GM12864 (cell line): ENCODE data around the gene KCNE5.
"Not testable (repeated sequence)": the region's sequence is repeated elsewhere in the genome, so short reads cannot be mapped to it uniquely, and the experiment has no call there.

ENCODE experiments used
- DNase-seq: peaks from one replicate; pipeline ENCODE4 v3.0.0-alpha.2; 2011; ENCODE audit warnings: low read depth
- H3K4me3 ChIP-seq: 2 replicates; pipeline ENCODE4 v1.5.1; 2011; ENCODE audit warnings: mild to moderate bottlenecking, low read depth, low read length, control low read depth
- TF ChIP-seq, protein P1 (sequence below): IDR thresholded peaks from 2 replicates; pipeline ENCODE4 v1.5.1; 2011; ENCODE audit warnings: low read depth, mild to moderate bottlenecking, moderate library complexity, low read length, control low read depth, inconsistent platforms; ENCODE audit errors: missing control alignments

Gene KCNE5

DNA sequence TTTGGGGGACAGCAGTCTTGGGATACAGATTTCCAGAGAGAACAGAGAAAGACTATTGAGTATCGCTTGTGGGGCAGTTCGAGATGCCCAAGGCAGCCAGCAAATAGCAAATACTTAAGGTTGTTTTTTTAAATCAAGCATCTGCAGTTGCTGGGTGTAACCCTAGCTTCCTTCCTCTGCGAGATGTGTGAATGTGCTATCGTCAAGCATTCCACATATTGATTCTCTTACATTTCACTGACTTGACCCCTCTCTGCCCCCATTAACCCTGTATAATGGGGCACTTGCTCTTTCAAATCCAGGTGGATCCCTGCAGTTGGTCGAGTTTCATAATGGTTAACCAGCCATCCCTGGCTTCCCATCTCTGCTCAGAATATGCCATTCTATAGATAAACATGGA lies 23.5 kb downstream of the KCNE5 start:
- H3K4me3 ChIP-seq: no peak overlapping the region
- no peak for DNase-seq
- TF ChIP-seq, protein P1, sequence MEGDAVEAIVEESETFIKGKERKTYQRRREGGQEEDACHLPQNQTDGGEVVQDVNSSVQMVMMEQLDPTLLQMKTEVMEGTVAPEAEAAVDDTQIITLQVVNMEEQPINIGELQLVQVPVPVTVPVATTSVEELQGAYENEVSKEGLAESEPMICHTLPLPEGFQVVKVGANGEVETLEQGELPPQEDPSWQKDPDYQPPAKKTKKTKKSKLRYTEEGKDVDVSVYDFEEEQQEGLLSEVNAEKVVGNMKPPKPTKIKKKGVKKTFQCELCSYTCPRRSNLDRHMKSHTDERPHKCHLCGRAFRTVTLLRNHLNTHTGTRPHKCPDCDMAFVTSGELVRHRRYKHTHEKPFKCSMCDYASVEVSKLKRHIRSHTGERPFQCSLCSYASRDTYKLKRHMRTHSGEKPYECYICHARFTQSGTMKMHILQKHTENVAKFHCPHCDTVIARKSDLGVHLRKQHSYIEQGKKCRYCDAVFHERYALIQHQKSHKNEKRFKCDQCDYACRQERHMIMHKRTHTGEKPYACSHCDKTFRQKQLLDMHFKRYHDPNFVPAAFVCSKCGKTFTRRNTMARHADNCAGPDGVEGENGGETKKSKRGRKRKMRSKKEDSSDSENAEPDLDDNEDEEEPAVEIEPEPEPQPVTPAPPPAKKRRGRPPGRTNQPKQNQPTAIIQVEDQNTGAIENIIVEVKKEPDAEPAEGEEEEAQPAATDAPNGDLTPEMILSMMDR: no peak

GRCh38 chrX:109600237-109600651 lies 24.7 kb downstream of the KCNE5 start:
- no peak for DNase-seq
- H3K4me3 ChIP-seq: no peak overlapping the region
- TF ChIP-seq, protein P1: no peak

- DNase-seq: no peak
- no peak overlapping the region for H3K4me3 ChIP-seq
- TF ChIP-seq, protein P1: no peak
Measured at GRCh38 chrX:109596015-109596414, 29.0 kb downstream of the KCNE5 start.

GRCh38 chrX:109590176-109590575 lies 34.8 kb downstream of the KCNE5 start:
- TF ChIP-seq, protein P1: no peak
- no peak overlapping the region for H3K4me3 ChIP-seq
- no peak for DNase-seq

- TF ChIP-seq, protein P1: no peak
- no peak overlapping the region for H3K4me3 ChIP-seq
- DNase-seq: no peak
Measured at GRCh38 chrX:109585488-109585887, 39.5 kb downstream of the KCNE5 start.

DNA sequence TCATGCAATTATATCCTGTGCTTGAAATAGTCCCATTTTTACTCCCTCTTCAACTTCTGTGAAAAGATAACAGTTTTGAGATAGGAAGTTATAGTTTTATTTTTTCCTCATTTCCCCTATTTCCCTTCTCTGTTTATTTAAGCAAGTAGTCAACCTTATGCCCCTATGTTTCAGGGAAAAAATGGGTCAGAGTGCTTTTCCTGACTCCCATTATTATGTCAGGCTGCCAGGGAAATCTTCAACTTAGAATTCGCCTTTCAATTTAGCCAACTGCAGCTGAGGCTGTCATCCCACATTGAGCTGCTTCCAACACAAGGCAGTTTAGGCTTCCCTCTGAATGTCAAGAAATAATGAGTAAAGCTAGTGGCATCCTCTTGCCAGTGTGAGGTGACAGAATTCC lies 46.1 kb downstream of the KCNE5 start:
- H3K4me3 ChIP-seq: no peak overlapping the region
- TF ChIP-seq, protein P1: no peak
- DNase-seq: no peak

GRCh38 chrX:109577055-109577454 lies 47.9 kb downstream of the KCNE5 start:
- no peak for DNase-seq
- no peak overlapping the region for H3K4me3 ChIP-seq
- TF ChIP-seq, protein P1: no peak

- not testable (repeated sequence) for DNase-seq, H3K4me3 ChIP-seq
Measured at GRCh38 chrX:109576083-109576482, 48.9 kb downstream of the KCNE5 start.
